ENCODE measurements around the gene IFITM1. TPM values are rescaled to one million over a fixed set of nuclear protein-coding genes. Genes with fewer than 3 reads are reported as not detected.
"Not testable (repeated sequence)": the region's sequence is repeated elsewhere in the genome, so short reads cannot be mapped to it uniquely, and the experiment has no call there.

IFITM1 gene
- polyA plus RNA-seq, 3 donors: 84.7 to 356 (median 325) TPM

DNA sequence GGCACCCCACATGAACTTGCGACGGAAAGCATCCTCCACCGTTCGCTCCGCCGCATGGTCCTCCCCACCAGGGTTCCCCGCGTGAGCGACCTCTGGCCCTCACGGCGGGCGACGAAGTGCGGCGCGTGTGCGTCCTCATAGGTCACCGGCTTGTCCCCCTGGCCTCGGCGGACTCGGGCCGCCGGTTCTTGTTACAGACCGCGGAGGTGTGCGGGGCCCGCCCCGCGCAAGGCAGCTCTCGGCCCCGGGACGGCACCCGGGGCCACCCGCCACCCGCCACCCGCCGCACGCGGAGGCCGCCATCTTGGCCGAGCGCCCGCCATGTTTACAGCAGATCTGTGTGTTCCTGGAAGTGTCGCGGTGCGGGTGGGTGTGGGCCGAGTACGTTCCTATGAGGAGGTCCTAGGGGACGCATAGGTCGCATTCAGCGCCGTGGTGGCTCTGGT lies 9.8 kb upstream of the IFITM1 start:
- no peak overlapping the region for H3K27ac ChIP-seq (ENCODE audit: low read depth, low read length)
- WGBS, 3 donors: 81 to 87% (median 86%) methylated on average over 52 of the region's 52 CpGs

DNA sequence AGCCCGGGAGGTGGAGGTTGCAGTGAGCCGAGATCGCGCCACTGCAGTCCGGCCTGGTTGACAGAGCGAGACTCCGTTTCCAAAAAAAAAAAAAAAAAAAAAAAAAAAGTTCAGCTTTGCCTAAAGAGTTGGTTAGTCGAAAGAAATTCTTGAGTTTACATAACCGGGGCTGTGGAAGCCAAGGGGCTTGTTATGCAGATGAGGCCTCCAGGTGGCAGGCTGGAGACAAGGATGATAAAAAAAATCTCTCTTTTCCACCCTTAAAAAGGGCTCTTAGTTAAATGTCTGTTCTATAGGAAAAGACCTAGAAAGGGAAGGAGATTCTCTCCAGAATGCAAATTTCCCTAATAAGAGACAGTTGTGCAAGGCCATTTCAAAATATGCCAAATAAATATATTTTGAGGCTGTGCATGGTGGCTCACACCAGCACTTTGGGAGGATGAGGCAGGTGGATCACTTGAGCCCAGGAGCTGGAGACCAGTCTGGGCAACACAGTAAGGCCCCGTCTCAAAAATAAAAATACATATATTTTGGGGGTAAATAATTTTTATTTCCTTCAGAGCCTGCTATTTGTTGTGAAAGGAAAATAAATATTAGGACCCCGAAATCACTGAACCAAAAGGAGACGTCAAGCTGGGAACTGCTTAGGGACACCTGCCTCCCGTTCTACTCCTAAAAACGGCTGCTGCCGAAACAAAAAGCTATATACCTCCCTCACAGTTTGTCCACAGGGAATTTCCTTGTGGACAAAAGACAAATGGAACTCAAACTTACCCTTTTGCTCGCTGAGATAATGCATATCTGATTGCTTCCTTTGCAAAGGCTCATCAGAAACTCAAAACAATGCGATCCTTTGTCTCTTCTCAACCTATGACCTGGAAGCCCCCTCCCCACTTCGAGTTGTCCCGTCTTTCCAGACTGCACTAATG lies 8.7 kb upstream of the IFITM1 start:
- 28 to 39% (median 38%) methylated on average over 19 of the region's 19 CpGs for WGBS, 3 donors
- no peak overlapping the region for H3K27ac ChIP-seq (ENCODE audit: low read depth, low read length)

DNA sequence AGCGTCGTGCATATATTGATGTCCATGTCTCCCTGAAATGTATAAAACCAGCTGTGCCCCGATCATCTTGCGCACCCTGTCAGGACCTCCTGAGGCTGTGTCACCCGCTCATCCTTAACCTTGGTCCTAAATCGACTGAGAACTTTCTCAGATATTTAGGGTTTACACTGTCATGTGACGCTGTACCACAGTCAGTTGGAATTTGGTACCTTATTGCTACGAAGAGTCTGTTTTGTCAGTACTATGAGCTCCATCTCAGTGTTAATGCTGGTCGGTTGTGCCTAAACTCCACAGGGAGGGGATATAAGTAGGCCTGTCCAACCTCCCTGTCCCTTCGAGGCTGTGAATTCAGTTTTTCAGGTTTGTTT lies 8.0 kb upstream of the IFITM1 start:
- 80 to 93% (median 91%) methylated on average over 10 of the region's 10 CpGs for WGBS, 3 donors
- no peak overlapping the region for H3K27ac ChIP-seq (ENCODE audit: low read depth, low read length)

DNA sequence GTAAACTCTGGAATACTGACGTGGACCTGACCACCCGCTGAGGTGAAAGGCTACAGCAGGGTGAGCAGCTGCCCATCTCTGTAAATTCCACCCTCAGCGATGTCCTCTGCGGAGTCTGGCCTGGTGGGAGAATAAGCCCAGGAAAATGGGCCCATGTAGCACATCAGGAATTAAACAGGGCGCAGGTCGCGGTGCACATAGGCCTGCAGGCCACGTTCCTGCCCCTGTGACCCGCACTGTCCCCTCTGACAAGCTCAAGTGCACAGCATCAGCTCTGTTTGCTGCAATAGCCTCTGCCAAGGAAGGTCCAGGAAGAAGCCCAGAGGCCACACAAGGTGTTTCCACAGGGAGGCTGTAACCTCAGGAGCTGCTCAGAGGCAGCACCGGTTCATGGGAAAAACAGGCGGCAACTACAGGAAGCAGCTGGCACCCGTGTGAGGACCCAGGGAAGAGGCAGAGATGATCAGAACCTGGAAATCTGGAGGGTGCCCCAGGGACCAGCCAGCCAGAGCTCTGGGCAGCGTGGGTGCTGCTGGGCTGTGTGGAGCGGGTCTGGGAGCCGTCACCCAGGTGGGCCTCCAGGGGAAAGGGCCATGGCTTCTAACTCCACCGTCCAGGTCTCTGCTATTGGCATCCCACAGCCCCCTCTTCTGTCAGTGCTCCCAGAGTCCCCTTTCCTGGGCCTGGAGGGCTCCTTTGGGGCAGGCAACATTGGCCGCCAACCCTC lies 7.0 kb upstream of the IFITM1 start:
- peak overlapping the region; percentile 83 for H3K27ac ChIP-seq (ENCODE audit: low read depth, low read length)
- 84 to 88% (median 87%) methylated on average over 17 of the region's 17 CpGs for WGBS, 3 donors

DNA sequence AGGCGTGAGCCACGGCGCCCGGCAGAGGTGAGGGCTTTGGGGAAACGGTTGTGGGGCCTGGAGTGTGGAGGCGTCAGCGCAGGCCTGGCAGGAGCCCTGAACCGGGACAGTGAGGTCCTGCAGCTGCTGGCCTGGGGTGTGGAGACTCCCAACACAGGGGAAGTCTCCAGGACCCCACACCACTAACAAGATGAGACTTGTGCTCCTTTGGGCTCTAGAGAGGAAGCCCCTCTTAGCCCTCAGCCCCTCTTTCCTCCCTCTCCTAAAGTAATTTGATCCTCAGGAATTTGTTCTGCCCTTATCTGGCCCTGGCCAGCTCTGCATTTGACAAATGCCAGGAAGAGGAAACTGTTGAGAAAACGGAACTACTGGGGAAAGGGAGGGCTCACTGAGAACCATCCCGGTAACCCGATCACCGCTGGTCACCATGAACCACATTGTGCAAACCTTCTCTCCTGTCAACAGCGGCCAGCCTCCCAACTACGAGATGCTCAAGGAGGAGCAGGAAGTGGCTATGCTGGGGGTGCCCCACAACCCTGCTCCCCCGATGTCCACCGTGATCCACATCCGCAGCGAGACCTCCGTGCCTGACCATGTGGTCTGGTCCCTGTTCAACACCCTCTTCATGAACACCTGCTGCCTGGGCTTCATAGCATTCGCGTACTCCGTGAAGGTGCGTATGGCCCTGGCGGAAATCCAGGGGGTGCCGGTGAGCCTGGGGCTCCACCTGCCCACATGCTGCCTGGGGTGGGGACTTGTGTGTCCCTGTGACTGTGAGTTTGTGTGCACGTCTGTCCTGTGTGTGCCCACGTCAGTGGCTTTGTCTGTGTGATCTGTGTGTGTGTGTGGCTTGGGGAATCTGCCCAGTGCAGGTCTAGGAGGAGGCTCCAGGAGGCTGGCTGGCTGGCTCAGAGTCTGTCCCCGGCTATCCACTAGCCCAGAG lies 5.8 kb upstream of the IFITM1 start, which contains the start of gene IFITM2:
TSS of gene IFITM2 (plus strand) at position 51 of the 943 bp plus-strand sequence. CDS start at position 428, 377 bp downstream.
- H3K27ac ChIP-seq (ENCODE audit: low read depth, low read length): peak within 1 kb of the TSS; percentile 83
- 2 to 26% (median 5%) methylated on average over 20 to 28 of the region's 28 CpGs for WGBS, 3 donors

DNA sequence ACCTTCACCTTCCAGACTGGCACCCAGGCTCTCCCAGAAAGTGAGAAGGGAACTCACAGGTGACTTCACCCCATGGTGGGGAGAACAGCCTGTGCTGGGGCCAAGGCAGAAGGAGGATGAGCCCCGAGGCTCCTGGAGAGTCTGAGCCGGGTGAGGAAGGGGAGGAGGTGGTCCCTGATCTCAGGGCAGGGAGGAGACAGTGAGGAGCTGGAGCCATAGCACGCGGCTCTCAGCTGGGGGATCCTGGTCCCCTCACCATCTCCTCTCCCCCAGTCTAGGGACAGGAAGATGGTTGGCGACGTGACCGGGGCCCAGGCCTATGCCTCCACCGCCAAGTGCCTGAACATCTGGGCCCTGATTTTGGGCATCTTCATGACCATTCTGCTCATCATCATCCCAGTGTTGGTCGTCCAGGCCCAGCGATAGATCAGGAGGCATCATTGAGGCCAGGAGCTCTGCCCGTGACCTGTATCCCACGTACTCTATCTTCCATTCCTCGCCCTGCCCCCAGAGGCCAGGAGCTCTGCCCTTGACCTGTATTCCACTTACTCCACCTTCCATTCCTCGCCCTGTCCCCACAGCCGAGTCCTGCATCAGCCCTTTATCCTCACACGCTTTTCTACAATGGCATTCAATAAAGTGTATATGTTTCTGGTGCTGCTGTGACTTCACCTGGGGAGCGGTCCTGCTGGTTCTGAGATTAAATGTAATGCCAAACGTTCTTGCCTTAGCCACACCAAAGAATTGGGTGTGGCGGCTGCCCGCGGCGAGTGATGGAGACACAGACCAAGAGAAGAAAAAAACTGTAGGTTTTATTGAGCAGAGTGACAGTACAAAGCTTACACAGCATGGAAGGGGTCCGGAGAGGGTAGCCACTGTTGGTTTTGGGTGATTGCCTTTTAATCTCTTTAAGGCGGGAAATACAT lies 4.8 kb upstream of the IFITM1 start:
- peak overlapping the region; percentile 74 for H3K27ac ChIP-seq (ENCODE audit: low read depth, low read length)
- WGBS, 3 donors: 35 to 63% (median 35%) methylated on average over 20 to 24 of the region's 24 CpGs

DNA sequence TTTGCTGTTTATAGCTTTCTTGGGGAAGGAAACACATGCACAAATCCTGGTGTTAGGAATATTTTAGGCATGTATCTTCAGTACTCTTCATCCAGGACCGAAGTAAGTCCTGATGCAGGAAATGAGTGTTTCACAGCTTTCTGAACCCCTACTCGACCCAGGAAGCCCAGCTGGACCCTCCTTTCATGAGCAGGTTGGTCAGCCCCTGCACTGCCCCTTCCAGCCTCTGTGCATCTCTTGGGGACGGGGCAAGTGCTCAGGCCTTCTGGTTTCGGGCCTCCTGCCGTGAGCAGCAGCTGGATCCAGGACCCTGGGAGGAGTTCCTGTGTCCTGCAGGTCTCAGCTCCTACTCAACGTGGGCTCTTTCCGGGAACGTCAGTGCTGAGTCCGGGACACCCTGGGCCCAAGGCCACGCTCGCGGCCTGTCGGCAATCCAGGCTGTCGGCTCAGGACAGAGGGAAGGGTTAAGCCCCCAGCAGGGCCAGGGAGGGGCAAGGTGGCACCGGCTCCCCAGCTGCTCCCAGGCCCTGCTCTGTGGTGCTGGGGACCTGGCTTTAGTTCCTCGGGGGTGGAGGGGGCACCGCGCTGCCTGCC lies 3.8 kb upstream of the IFITM1 start:
- WGBS, 3 donors: 6 to 20% (median 12%) methylated on average over 5 of the region's 18 CpGs
- H3K27ac ChIP-seq (ENCODE audit: low read depth, low read length): peak overlapping the region; percentile 74

DNA sequence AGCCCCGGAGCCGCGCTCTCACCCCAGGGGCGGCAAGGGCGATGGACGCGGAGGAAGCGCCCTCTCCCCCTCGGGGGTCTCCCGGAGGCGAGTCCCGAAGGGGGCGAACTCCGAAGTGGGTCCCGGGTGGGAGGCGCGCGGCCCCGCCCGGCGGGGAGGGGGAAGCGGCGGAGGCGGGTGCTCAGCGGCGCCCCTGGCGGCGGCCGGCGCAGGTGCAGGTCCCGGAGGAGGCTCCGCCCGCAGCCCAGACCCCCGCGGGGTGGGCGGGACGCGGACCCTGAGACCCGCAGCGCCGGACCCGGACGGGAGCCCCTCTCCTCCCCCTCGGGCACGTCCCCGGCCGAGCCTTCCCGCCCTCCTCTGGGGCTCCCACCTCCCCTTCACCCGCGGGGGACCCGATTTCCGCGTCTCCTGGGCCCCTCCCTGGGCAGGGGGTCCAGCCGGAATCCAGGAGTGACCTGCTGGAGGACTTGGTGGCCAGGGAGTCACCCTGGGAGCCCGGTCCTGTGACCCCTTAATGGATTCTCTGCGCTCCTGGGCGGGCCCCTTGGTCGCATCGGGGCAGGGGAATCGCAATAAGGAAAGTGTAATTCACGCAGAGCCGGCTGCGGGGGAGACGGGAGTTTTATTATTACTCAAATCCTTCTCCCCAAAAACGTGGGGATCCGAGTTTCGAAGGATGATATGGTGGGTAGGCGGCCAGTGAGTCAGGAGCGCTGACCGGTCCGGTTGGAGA lies 2.7 kb upstream of the IFITM1 start:
- H3K27ac ChIP-seq (ENCODE audit: low read depth, low read length): not testable (repeated sequence)
- 0 to 9% (median 1%) methylated on average over 6 to 10 of the region's 71 CpGs for WGBS, 3 donors

DNA sequence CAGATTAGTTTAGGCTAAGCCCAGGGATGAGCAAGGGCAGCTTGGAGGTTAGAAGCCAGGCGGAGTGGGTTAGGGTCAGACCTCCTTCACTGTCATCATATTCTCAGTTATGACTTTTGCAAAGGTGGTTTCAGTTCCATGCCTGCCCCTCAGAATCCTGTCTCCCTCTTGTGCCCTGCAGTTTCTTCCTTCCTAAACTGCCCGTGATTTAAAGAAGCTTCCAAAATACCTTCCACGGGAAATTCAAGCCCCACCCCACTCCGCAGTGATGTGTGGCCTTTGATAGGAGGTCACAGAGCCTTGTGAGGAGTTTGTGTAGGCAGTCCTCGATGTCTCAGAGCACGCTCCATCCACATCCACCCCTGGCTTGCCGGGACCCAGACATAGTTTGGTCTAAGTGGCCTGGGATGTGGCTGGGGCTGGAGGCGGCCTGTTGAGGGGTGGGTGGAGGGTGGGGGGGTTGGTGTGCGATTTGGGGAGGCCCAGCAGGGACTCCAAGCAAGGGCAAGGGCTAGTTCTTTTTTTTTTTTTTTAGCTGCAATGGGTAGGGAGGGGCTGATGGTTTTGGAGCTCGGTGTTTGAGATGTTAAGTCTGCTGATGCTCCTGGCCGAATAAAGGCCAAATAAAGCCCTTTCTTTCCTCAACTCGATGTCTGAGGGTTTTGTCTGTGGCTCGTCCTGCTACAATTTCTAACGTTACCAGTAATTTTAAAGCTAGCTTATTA lies 1.6 kb upstream of the IFITM1 start:
- WGBS, 3 donors: 53 to 58% (median 56%) methylated on average over 14 of the region's 14 CpGs

DNA sequence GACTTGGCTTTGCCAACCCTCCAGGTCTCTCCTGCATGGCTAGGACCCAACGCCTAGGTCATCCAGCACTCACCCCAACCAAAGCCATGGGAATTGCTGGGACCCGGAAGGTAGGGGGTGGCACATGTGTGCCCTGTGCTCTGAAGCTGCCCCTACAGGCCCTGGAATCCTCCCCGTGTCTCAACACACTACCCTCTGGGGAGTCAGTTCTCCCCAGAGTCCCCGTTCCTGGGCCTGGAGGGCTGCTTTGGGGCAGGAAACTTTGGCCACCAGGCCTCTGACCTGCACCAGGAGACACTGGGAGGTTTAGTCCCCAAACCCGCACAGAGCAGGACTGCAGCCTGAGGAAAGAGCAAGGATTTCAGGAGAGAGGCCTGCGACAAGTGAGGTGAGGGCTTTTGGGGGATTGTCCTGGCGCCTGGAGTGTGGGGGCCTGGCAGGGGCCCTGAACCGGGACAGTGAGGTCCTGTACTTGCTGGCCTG lies 495 bp upstream of the IFITM1 start:
- 43 to 75% (median 56%) methylated on average over 8 of the region's 8 CpGs for WGBS, 3 donors
- peak overlapping the region; percentile 87 for H3K27ac ChIP-seq (ENCODE audit: low read depth, low read length)

More for the DNA sequence above, 1.6 kb upstream of the IFITM1 start:
- no peak overlapping the region for H3K27ac ChIP-seq (ENCODE audit: low read depth, low read length)

DNA sequence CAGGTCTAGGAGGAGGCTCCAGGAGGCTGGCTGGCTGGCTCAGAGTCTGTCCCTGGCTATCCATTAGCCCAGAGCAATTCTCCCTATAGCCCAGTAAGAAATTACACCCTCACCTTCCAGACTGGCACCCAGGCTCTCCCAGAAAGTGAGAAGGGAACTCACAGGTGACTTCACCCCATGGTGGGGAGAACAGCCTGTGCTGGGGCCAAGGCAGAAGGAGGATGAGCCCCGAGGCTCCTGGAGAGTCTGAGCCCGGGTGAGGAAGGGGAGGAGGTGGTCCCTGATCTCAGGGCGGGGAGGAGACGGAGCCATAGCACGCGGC lies 675 bp downstream of the IFITM1 start:
- peak overlapping the region; percentile 87 for H3K27ac ChIP-seq (ENCODE audit: low read depth, low read length)
- 37 to 59% (median 43%) methylated on average over 6 of the region's 6 CpGs for WGBS, 3 donors

DNA sequence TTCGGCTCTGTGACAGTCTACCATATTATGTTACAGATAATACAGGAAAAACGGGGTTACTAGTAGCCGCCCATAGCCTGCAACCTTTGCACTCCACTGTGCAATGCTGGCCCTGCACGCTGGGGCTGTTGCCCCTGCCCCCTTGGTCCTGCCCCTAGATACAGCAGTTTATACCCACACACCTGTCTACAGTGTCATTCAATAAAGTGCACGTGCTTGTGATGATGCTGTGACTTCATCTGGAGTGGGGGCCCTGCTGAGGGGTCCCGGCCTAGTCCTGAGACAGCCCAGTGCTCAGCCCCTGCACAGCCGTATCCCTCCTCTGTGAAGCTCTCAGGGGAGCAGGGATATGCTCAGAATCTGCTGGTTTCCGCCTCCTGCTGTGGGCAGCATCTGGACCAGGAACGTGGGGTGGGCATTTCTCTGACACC lies 1.2 kb downstream of the IFITM1 start:
- WGBS, 3 donors: 50 to 70% (median 55%) methylated on average over 9 of the region's 9 CpGs
- H3K27ac ChIP-seq (ENCODE audit: low read depth, low read length): no peak overlapping the region

DNA sequence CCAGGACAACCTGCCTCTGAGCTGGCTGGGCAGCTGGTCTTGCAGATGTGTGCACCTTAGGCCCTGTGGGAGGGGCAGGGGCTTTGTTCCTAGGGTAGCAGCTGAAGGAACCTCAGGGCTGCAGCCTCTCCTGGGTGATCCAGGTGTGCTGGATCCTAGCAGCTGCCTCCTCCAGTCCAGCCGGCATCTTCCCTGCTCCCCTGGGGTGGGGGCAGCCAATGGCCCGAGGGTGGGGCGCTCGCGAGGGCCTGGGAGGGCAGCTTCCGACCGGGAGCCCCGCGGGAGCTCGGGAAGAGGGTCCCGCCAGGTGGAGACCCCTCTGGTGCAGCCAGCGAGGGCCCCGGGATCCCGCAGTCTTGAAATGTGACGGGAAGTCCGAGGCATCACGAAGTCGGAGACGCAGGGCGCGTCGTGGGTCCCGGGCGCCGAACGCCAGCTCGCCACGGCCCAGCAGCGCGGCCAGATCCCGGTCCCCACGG lies 1.7 kb downstream of the IFITM1 start:
- no peak overlapping the region for H3K27ac ChIP-seq (ENCODE audit: low read depth, low read length)
- WGBS, 3 donors: 40 to 58% (median 55%) methylated on average over 24 to 32 of the region's 32 CpGs

DNA sequence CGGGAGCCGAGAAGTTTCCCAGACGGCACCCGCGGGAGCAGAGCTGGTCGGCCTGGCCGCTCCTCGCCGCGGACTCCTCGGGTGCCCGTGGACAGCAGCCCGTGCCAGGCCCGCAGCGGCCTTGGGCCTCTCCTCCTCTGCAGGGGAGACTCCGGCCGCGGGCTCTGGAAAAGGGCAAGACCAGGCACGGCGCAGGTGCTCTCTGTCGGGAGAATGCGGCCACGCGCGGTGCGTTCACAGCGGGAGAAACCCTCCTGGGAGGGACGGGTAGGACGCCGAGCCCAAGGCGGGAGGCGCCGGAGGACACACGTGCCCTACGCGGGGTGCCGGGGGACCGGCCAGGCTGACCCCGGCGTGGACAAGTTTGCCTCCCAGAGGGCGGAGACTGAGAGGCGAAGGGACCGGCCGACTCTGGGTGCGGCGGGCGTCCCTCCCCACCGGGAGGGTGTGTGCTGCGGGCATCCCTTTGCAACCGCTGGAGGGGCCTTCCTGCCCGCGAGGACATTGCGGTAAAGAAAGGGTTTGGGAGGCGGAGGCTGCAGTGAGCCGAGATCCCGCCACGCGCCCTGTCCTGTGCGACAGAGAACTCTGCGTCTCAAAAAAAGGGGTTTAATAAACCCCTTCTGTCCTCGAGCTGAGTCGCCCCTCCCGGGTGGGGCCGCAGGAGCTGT lies 2.3 kb downstream of the IFITM1 start:
- no peak overlapping the region for H3K27ac ChIP-seq (ENCODE audit: low read depth, low read length)
- WGBS, 3 donors: 15 to 51% (median 34%) methylated on average over 60 to 64 of the region's 64 CpGs

DNA sequence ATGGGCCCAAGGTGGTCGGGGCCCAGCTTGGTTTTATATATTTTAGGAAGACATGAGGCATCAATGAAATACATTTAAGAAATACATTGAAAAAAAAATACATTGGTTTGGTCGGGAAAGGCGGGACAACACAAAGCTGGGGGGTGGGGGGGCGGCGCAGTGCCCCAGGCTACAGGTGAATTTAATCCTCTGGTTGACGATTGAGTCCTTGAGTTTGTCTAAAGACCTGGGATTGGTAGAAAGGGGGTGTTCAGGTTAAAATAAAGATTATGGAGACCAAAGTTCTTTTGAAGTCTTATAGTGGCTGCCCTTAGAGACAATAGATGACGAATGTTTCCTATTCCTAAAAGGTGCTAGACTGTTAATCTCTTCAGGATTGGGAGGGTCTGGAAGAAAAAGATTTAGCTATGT lies 3.1 kb downstream of the IFITM1 start:
- 59 to 83% (median 70%) methylated on average over 7 of the region's 7 CpGs for WGBS, 3 donors
- H3K27ac ChIP-seq (ENCODE audit: low read depth, low read length): no peak overlapping the region
